ENCODE results near the gene MUCL1.
"Not testable (repeated sequence)": the region's sequence is repeated elsewhere in the genome, so short reads cannot be mapped to it uniquely, and the experiment has no call there.

The MUCL1 gene

DNA sequence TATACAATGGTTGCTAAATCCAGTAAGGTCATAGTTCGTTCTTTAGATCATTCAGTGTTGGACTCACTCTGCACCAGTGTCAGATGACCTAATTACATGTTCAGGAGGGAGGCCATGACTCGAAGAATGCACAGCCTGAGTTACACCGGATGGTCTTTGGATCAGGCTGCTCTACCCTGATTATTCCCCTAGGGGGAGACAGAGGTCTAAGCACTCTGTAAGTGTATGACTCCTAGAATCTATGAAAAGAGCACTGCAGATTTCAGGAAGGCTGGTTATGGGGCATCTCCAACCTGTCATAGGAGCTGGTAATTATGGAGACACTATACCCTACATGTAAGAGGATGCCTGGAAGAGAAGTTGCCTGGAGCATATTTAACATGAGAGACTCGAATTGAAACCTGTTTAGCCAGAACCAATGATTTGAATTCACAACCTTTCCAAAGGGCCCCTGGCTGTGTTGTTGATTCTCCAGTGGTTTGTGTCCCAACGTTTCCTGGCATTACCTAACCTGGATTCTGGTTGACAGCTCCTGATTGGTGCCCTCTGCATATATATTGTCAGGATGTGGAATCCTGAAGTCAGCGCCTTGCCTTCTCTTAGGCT lies at the start of gene MUCL1:
TSS of gene MUCL1 (plus strand) at position 584 of the 606 bp plus-strand sequence. CDS start 67 bp downstream, outside the sequence.
- no peak for DNase-seq

- DNase-seq, result no peak
These were observed 32.6 kb upstream of the MUCL1 start for GRCh38 chr12:54821676-54822075.

GRCh38 chr12:54824402-54824801 lies 29.9 kb upstream of the MUCL1 start:
- no peak for DNase-seq

GRCh38 chr12:54829511-54829910 lies 24.8 kb upstream of the MUCL1 start:
- no peak for DNase-seq

DNA sequence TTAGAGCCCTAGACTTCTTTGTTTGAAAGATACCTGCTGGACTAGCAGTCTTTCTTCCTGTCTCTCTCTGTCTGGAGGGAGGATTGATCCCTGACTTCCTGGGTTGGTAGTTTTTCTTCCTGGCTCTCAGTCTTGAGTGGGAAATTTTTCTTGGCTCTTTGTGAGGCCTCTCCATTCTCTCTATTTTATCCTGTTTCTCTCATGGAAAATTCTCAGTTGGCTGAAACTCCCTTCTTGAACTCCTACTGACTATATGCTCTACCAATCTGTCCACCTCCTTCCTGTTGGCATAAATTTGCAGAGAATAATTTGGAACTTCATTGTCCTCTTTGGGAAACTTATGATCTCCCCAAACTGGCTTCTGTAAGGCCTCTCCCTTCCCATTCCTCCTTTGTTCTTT lies 24.1 kb upstream of the MUCL1 start:
- no peak for DNase-seq

DNA sequence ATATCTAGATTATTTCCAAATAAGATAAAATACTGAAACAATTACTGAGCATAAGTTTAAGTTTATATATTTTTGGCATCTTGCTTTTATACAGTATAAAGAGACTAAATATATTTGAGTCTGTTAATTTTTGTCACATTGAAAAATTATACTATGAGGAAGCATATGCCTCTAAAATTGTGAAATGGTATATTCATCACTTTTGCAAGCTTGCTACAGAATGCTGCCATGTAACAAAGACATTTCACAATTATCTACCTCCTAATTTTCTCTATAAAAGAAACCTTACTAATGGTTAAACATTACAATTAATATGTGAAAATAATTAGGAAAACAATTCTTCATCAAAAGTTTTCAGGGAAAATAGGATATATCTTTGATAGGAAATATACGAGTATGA lies 22.7 kb upstream of the MUCL1 start:
- no peak for DNase-seq

DNA sequence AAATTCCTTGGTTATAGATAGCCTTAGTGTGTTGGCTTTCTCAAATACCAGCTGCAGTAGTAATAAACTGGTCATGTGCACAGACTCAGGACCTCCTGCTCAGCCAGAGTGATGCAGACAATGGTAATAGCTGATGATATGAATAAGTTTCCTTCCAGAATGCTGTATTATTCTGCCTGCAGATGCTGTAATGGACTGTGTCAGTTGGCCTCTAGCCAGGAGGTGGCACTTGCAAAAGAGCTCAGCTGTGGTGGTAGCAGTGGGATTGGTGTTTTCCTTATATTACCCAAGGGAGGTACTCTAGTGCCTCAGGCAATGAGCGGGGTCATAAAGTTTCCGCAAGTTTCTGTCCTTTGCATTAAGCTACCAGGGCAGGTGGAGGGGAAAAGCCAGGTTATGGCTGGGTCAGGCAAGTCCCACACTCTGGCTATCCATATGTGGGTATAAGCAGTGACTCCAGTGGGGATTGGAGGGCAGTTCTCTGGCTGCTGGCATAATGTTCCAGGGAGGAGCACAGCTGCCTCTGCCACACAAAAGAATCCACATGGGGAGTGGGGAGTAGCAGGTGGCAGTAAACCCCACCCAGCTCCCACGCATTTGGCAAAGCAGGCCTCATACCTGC lies 14.0 kb upstream of the MUCL1 start:
- DNase-seq, result no peak

- DNase-seq, result no peak
These were observed 3.1 kb downstream of the MUCL1 start for GRCh38 chr12:54857406-54857805.

GRCh38 chr12:54858562-54858961 lies 4.2 kb downstream of the MUCL1 start:
- DNase-seq, result no peak

GRCh38 chr12:54859502-54859901 lies 5.2 kb downstream of the MUCL1 start:
- DNase-seq, result no peak

DNA sequence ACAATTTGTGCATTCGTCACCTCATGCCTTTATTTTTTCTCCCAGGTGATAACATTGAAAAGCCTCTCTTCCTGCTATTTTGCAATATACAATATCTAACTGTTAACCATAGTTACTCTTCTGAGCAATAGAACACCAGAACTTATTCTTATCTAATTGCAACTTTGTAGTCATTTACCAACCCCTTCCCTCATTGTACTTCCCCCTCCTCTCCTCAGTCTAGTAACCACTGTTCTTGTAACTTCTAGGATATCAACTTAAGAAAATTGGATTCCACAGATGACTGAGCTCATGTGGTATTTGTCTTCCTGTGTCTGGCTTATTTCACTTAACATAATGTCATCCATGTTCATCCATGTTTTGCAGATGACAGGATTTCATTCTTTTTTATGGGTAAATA lies 7.6 kb downstream of the MUCL1 start:
- no peak for DNase-seq

GRCh38 chr12:54863948-54864618 lies 9.8 kb downstream of the MUCL1 start:
- no peak for DNase-seq

DNA sequence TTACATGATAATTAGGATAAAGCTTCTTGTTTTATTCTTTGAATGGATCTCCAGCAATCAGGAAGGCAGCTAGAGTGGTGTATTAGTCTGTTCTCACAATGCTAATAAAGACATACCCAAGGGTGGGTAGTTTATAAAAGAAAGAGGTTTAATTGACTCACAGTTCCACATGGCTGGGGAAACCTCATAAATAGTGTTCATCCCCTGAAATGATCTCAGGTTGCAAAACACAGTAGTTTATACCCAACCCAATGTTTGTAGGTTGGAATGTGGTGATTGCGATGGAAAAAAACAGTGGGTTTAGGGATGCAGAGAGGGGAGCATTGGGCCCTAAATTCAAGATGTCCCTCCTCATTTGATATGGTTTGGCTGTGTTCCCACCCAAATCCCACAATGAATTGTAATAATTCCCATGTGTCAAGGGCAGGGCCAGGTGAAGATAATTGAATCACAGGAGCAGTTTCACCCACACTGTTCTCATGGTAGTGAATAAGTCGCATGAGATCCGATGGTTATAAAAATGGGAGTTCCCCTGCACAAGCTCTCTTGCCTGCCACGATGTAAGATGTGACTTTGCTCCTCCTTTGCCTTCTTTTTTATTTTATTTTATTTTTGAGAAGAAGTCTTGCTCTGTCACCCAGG lies 11.5 kb downstream of the MUCL1 start:
- DNase-seq, result no peak

GRCh38 chr12:54868690-54869089 lies 14.4 kb downstream of the MUCL1 start:
- DNase-seq, result no peak

DNA sequence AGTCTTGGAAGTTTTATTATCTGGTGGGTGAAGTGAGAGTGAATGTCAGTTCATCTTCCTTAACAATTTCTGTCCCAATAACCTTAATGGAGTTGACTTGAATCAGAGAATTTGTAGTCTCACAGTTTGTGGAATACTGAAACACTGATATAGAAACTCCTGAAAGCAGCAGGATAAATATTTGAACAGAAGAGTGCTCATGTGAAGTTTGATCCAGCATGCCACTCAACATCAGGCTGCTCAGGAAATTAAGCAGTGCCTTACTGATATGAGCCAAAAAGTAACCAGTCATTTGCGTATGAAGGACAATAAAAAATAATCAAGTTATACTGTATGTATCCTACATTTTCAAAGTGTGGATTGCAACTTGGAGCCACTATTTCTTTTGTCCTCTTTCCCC lies 15.7 kb downstream of the MUCL1 start:
- DNase-seq, result no peak

- no peak for DNase-seq
These were observed 16.3 kb downstream of the MUCL1 start for GRCh38 chr12:54870617-54871016.

DNA sequence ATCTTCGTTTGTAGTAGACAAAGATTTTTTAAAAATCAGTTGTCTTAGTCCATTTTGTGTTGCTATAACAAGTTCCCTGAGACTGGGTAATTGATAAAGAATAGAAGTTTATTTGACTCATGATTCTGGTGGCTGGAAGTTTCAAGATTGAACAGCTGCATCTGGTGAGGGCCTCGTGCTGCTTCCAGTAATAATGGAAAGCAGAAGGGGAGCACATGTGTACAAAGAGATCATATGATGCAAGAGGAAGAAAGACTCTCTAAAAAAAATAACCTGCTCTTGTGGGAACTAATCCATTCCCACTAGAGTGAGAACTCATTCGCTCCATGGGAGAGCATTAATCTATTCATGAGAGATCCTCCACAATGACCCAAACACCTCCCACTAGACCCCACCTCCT lies 24.8 kb downstream of the MUCL1 start:
- no peak for DNase-seq

DNA sequence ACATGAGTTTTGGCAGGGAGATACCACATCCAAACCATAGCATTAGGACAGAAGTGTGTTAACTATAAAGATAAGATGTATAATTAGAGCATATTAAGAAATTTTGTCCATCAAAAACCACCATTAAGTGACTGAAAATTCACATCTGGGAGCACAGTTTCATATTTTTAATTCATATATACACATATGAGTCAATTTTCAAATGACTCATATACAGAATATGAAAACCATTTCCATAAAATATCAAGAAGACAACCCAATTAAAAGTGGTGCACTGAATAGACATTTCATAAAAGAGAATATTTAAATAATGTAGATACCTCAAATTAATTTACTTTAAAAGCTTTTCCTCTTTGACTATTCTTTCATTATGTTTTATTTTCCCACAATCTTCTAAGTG lies 25.3 kb downstream of the MUCL1 start:
- DNase-seq, result no peak

DNA sequence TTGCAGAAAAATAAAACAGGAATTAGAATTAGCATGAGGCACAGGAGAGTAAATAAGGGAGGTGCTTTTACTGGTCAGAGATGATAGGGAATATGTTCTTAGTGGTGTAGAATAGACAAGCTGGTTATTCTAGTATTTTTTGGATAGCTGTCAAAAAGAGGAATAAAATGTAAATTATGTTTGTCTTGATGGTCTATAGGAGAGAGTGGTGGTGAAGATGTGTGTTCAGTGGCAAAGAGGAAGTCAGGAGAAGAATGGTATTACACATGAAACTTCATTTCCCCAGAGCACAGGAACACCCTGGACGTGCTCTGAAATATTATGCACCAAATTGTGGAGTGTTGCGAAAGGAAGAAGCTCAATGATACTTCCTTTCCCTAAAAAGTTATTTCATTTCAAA lies 27.8 kb downstream of the MUCL1 start:
- DNase-seq, result no peak

DNA sequence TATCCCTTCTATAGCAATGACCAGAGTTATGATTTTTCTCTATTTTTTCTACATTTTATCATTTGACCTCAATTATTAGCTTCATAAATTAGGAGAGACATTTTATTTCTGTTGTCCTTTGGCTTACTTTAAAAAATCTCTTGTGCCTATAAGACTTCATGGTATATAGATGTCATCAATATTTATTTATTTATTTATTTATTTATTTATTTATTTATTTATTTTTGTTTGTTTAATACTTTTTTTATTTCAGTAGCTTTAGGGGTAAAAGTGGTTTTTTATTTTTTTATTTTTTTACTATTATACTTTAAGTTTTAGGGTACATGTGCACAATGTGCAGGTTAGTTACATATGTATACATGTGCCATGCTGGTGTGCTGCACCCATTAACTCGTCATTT lies 28.3 kb downstream of the MUCL1 start:
- not testable (repeated sequence) for DNase-seq

DNA sequence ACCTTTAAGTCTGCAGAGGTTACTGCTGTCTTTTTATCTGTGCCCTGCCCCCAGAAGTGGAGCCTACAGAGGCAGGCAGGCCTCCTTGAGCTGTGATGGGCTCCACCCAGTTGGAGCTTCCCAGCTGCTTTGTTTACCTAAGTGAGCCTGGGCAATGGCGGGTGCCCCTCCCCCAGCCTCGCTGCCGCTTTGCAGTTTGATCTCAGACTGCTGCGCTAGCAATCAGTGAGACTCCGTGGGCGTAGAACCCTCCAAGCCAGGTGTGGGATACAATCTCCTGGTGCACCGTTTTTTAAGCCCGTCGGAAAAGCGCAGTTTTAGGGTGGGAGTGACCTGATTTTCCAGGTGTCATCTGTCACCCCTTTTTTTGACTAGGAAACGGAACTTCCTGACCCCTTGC lies 34.1 kb downstream of the MUCL1 start:
- not testable (repeated sequence) for DNase-seq

- no peak for DNase-seq
These were observed 36.0 kb downstream of the MUCL1 start for GRCh38 chr12:54890339-54890738.

DNA sequence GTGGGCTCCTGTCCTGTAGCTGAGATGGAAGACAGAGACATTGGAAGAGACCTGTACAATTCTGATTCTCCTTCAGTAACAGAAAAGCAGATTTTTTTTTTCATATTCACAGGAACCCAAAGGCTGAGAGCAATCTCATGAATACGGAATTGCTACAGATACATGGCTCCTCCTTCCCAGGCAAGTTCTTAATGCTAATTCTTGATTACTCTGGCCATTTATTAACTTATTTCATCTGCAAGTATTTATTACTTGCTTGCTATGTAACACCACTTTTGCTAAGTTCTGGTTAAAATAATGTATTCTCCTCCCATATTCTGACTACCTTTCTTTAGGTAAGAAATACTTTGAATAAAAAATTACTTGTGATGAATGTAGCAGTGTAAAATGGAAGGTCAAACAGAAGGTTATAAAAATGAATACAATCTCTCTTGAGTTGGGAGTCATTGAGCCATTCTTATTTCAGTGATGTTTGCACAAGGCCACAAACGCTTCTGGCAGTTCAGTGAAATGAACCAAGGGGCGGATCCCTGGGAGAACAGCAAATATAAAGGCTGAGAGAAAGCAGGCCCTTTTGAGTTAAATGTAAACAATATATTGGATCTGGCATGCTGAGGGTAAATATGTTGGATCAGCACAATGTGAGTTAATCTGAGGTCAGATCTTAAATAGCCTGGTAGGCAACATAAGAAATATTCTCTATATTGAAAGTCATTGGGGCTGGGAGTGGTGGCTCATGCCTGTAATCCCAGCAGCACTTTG lies 37.6 kb downstream of the MUCL1 start:
- no peak for DNase-seq
